HUES6 (cell line): ENCODE measurements around the gene DNM1.

Experiments
- H3K27ac ChIP-seq: 2 replicates; pipeline ENCODE4 v1.7.0; 2013; ENCODE audit warnings: low read depth, mild to moderate bottlenecking, low read length, inconsistent platforms
- H3K27me3 ChIP-seq: 2 replicates; pipeline ENCODE4 v1.6.1; 2013; ENCODE audit warnings: low read length; ENCODE audit not compliant: control insufficient read depth, insufficient read depth
- H3K36me3 ChIP-seq: 2 replicates; pipeline ENCODE4 v1.6.1; 2013; ENCODE audit warnings: low read length; ENCODE audit not compliant: control insufficient read depth, insufficient read depth
- H3K4me1 ChIP-seq: 2 replicates; pipeline ENCODE4 v1.6.1; 2013; ENCODE audit warnings: low read length; ENCODE audit not compliant: control insufficient read depth, insufficient read depth
- H3K4me3 ChIP-seq: 2 replicates; pipeline ENCODE4 v1.5.1; 2013; ENCODE audit warnings: low read depth, low read length
- H3K9ac ChIP-seq: one replicate; pipeline ENCODE4 v1.6.1; 2013; ENCODE audit warnings: mild to moderate bottlenecking, low read length
- H3K9me3 ChIP-seq: 2 replicates; pipeline ENCODE4 v1.6.1; 2013; ENCODE audit warnings: low read depth, low read length; ENCODE audit not compliant: control insufficient read depth, insufficient read depth

Gene DNM1

DNA sequence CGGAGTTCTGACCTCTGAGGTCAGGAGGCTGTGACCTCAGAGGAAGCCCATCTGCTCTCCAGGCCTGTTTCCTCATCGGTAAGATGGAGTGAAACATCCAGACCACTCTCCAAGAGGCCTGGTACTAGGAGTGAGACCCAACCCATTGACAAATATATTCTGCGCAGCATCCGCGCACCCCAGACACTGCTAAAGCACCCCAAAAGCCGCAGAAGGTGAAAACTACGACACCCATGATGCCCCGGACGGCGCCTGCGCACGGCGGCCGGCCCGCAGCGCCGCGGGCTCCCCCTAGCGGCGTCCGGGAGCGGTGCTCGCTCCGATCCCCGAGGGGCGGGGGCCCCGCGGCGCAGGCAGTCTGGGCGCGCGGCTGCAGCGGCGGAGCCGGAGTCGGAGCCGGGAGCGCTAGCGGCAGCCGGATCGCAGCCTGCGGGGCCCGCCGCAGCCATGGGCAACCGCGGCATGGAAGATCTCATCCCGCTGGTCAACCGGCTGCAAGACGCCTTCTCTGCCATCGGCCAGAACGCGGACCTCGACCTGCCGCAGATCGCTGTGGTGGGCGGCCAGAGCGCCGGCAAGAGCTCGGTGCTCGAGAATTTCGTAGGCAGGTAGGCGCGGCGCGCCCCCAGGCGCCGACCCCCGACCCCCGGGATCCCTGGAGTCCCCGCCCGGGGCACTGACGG is at the start of gene DNM1:
Gene DNM1, plus strand, starts transcription at position 356 of the 683 bp plus-strand sequence. Its CDS starts 92 bp downstream, at position 448.
- H3K9ac ChIP-seq: peak within 1 kb of the TSS; percentile 81
- H3K27ac ChIP-seq: peak within 1 kb of the TSS; percentile 64; the same call in 1 of the 2 replicates

GRCh38 chr9:128153947-128154695 is 49.1 kb upstream of the DNM1 start:
- no peak overlapping the region for H3K4me3 ChIP-seq
- H3K9ac ChIP-seq: no peak overlapping the region
- H3K27me3 ChIP-seq: no peaks in the 10 kb centered on the region
- H3K4me1 ChIP-seq: peaks cover 5% of the 10 kb centered on the region
- no peak overlapping the region for H3K27ac ChIP-seq
- no peaks in the 10 kb centered on the region for H3K9me3 ChIP-seq
- no peaks in the 10 kb centered on the region for H3K36me3 ChIP-seq

More for the DNA sequence above, at the start of gene DNM1:
- no peaks in the 10 kb centered on the region for H3K9me3 ChIP-seq
- no peaks in the 10 kb centered on the region for H3K27me3 ChIP-seq
- H3K4me1 ChIP-seq: peaks cover 26% of the 10 kb centered on the region
- H3K4me3 ChIP-seq: peak within 1 kb of the TSS; percentile 71
- H3K36me3 ChIP-seq: 0 out of 2 replicates have a peak, but pooled peaks cover 2% of the 10 kb centered on the region

DNA sequence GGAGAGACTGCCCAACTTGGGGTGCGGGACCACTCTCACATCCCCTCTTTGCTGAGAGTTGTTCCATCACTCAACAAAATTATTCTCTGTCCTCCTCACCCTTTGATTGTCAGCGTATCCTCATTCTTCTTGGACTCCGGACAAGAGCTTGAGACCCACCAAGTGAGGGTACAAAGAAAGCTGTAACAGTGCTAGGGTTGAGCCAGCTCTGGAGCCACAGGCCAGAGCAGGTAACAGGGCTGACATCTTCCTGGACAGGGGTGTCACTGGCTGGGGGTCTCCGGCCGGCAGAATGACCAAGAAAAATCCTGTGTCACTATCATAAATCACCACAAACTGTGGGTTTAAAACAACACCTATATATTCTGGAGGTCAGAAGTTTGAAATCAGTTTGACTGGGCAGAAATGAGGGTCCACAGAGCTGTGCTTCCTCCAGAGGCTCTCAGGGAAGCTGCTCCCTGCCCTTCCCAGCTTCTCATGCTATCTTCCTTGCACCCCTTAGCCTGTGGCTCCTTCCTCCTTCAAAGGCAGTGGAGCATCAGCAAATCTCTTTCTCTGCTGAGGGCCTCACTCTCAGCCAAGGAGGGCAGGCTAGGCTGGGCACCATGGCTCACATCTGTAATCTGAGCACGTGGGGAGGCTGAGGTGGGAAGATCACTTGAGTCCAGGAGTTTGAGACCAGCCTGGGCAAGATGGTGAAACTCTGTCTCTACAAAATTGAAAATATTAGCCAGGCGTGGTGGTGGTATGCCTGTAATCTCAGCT is 47.3 kb upstream of the DNM1 start:
- no peaks in the 10 kb centered on the region for H3K9me3 ChIP-seq
- H3K9ac ChIP-seq: no peak overlapping the region
- peaks cover 10% of the 10 kb centered on the region for H3K4me1 ChIP-seq
- H3K4me3 ChIP-seq: no peak overlapping the region
- H3K27ac ChIP-seq: no peak overlapping the region
- H3K36me3 ChIP-seq: no peaks in the 10 kb centered on the region
- no peaks in the 10 kb centered on the region for H3K27me3 ChIP-seq

DNA sequence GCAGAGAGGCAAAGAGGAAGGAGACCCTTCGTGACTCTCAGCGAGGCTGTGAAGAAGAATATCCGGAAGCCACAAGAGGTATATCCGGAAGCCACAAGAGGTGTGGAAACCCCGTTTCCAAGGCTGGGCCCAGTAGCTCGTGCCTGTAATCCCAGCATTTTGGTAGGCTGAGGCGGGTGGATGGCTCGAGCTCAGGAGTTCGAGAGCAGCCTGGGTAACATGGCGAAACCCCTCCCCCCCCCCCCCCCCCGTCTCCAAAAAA is 43.7 kb upstream of the DNM1 start:
- no peaks in the 10 kb centered on the region for H3K9me3 ChIP-seq
- peak overlapping the region; percentile 70 for H3K27ac ChIP-seq
- peaks cover 12% of the 10 kb centered on the region for H3K4me1 ChIP-seq
- no peaks in the 10 kb centered on the region for H3K27me3 ChIP-seq
- H3K36me3 ChIP-seq: peaks cover 26% of the 10 kb centered on the region
- H3K9ac ChIP-seq: peak overlapping the region; percentile 83
- peak overlapping the region; percentile 54 for H3K4me3 ChIP-seq

GRCh38 chr9:128159784-128160602 is 43.2 kb upstream of the DNM1 start, which contains the start of gene BBLN:
Gene BBLN, plus strand, starts transcription at chr9:128160265. Its CDS starts 143 bp downstream, at chr9:128160408.
- H3K9me3 ChIP-seq: no peaks in the 10 kb centered on the region
- no peaks in the 10 kb centered on the region for H3K27me3 ChIP-seq
- peak within 1 kb of the TSS; percentile 89 for H3K4me3 ChIP-seq
- peak within 1 kb of the TSS; percentile 83 for H3K9ac ChIP-seq
- H3K27ac ChIP-seq: peak within 1 kb of the TSS; percentile 70
- peaks cover 11% of the 10 kb centered on the region for H3K4me1 ChIP-seq
- H3K36me3 ChIP-seq: peaks cover 28% of the 10 kb centered on the region

- H3K9me3 ChIP-seq: no peaks in the 10 kb centered on the region
- H3K27me3 ChIP-seq: no peaks in the 10 kb centered on the region
- H3K36me3 ChIP-seq: peaks cover 28% of the 10 kb centered on the region
- peaks cover 11% of the 10 kb centered on the region for H3K4me1 ChIP-seq
- peak overlapping the region; percentile 89 for H3K4me3 ChIP-seq
- peak overlapping the region; percentile 82 for H3K9ac ChIP-seq
- H3K27ac ChIP-seq: peak overlapping the region; percentile 30; the same call in 1 of the 2 replicates
Observed at GRCh38 chr9:128160603-128160987, 42.6 kb upstream of the DNM1 start.

- no peaks in the 10 kb centered on the region for H3K27me3 ChIP-seq
- no peaks in the 10 kb centered on the region for H3K9me3 ChIP-seq
- H3K4me3 ChIP-seq: peak overlapping the region; percentile 89
- peaks cover 36% of the 10 kb centered on the region for H3K36me3 ChIP-seq
- H3K27ac ChIP-seq: no peak overlapping the region
- peaks cover 11% of the 10 kb centered on the region for H3K4me1 ChIP-seq
- no peak overlapping the region for H3K9ac ChIP-seq
Observed at GRCh38 chr9:128161215-128161902, 41.8 kb upstream of the DNM1 start.

- Histone ChIP-seq H3K27ac (no peak overlapping the region), H3K9me3 (no peaks in the 10 kb centered on the region), H3K36me3 (peaks cover 46% of the 10 kb centered on the region), H3K9ac (no peak overlapping the region), H3K4me1 (peaks cover 11% of the 10 kb centered on the region), H3K4me3 (no peak overlapping the region), H3K27me3 (no peaks in the 10 kb centered on the region)
Observed at GRCh38 chr9:128162215-128163026, 40.8 kb upstream of the DNM1 start.

GRCh38 chr9:128163027-128163515 is 40.1 kb upstream of the DNM1 start:
- Histone ChIP-seq H3K4me1 (peaks cover 11% of the 10 kb centered on the region), H3K4me3 (no peak overlapping the region), H3K27me3 (no peaks in the 10 kb centered on the region), H3K27ac (no peak overlapping the region), H3K36me3 (peaks cover 53% of the 10 kb centered on the region), H3K9ac (no peak overlapping the region), H3K9me3 (no peaks in the 10 kb centered on the region)
